A172 (cell line): ENCODE results near the gene VTN. TPM values are rescaled to one million over a fixed set of nuclear protein-coding genes. Genes with fewer than 3 reads are reported as not detected.
"Not testable (repeated sequence)": the region's sequence is repeated elsewhere in the genome, so short reads cannot be mapped to it uniquely, and the experiment has no call there.

ENCODE experiments used
- DNase-seq: peaks from one replicate; pipeline ENCODE4 v3.0.0-alpha.2; 2015; ENCODE audit warnings: low spot score
- total RNA-seq: library from RNA; depleted of rRNA; stranded (reverse); fragments of >200 nt; shearing (Covaris generic); gene quantifications from 2 replicates; pipeline ENCODE4 v1.2.3, GENCODE V29; 2014

Gene VTN
- total RNA-seq, 1 experiment from 2014 or later: 0.43 TPM

- DNase-seq: no peak
Observed at GRCh38 chr17:28342313-28342712, 27.8 kb downstream of the VTN start.

- DNase-seq: no peak
Observed at GRCh38 chr17:28341516-28341915, 28.6 kb downstream of the VTN start.

- DNase-seq: no peak
Observed at GRCh38 chr17:28340374-28340773, 29.7 kb downstream of the VTN start.

- DNase-seq: no peak
Observed at GRCh38 chr17:28339431-28339830, 30.7 kb downstream of the VTN start.

GRCh38 chr17:28338769-28339212 is 31.3 kb downstream of the VTN start:
- DNase-seq: not testable (repeated sequence)

GRCh38 chr17:28338056-28338768 is 31.9 kb downstream of the VTN start:
- DNase-seq: peak; percentile 95

- peak; percentile 93 for DNase-seq
Observed at GRCh38 chr17:28335959-28336871, 33.9 kb downstream of the VTN start.

GRCh38 chr17:28335201-28335958 is 34.7 kb downstream of the VTN start, which contains the start of the genes IFT20 and TNFAIP1:
Gene IFT20, minus strand, starts transcription at chr17:28335472. Its CDS starts 3,487 bp downstream, at chr17:28331985.
Gene TNFAIP1, plus strand, starts transcription at chr17:28335761. Its CDS starts 3,761 bp downstream, at chr17:28339522.
- DNase-seq: peak; percentile 99

GRCh38 chr17:28334666-28335200 is 35.4 kb downstream of the VTN start:
- no peak for DNase-seq

- DNase-seq: no peak
Observed at GRCh38 chr17:28334171-28334570, 35.9 kb downstream of the VTN start.

GRCh38 chr17:28333083-28333746 is 36.9 kb downstream of the VTN start:
- DNase-seq: no peak

- DNase-seq: no peak
Observed at GRCh38 chr17:28331891-28332420, 38.2 kb downstream of the VTN start.

GRCh38 chr17:28330671-28331070 is 39.4 kb downstream of the VTN start:
- DNase-seq: no peak

GRCh38 chr17:28328325-28328724 is 41.8 kb downstream of the VTN start:
- DNase-seq: no peak

GRCh38 chr17:28327709-28328108 is 42.4 kb downstream of the VTN start:
- DNase-seq: no peak

GRCh38 chr17:28327031-28327607 is 43.0 kb downstream of the VTN start:
- DNase-seq: no peak

GRCh38 chr17:28326114-28326513 is 44.0 kb downstream of the VTN start:
- no peak for DNase-seq

- no peak for DNase-seq
Observed at GRCh38 chr17:28325211-28325610, 44.9 kb downstream of the VTN start.

- no peak for DNase-seq
Observed at GRCh38 chr17:28324781-28325180, 45.3 kb downstream of the VTN start.

- no peak for DNase-seq
Observed at GRCh38 chr17:28324267-28324745, 45.8 kb downstream of the VTN start.
